ENCODE results near the gene MOK.

The MOK gene

DNA sequence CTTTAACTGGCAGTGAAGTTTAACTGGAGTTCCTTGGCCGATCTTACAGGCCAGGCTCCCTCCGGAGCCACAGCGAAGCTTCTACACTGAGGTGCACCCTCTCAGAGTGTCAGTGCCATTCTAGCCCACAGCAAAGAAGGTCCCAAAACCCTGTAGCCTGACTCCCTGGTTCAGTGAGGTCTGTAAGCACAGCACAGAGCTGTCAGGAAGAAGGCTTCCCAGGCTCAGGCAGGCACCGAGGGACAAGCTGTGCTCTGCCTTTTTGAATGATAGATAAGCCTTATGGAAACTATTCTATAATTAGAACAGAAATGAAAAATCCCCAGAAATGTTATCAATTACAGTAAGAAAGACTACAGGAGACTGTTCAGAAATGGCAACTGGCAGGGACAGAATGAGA lies 40.2 kb downstream of the MOK start:
- no peaks in the 10 kb centered on the region for H3K36me3 ChIP-seq
- H3K27ac ChIP-seq: no peak overlapping the region
- no peaks in the 10 kb centered on the region for H3K9me3 ChIP-seq
- TF ChIP-seq, protein P1, sequence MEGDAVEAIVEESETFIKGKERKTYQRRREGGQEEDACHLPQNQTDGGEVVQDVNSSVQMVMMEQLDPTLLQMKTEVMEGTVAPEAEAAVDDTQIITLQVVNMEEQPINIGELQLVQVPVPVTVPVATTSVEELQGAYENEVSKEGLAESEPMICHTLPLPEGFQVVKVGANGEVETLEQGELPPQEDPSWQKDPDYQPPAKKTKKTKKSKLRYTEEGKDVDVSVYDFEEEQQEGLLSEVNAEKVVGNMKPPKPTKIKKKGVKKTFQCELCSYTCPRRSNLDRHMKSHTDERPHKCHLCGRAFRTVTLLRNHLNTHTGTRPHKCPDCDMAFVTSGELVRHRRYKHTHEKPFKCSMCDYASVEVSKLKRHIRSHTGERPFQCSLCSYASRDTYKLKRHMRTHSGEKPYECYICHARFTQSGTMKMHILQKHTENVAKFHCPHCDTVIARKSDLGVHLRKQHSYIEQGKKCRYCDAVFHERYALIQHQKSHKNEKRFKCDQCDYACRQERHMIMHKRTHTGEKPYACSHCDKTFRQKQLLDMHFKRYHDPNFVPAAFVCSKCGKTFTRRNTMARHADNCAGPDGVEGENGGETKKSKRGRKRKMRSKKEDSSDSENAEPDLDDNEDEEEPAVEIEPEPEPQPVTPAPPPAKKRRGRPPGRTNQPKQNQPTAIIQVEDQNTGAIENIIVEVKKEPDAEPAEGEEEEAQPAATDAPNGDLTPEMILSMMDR (IDR thresholded peaks at IDR 0.05): no peak
- no peak overlapping the region for H3K4me3 ChIP-seq (ENCODE audit: low read depth in 1 of 2, low read length in 1 of 2)
- H3K4me1 ChIP-seq (ENCODE audit: control insufficient read depth in 1 of 2, insufficient read depth in 1 of 2, low read depth in 1 of 2, low read length in 1 of 2): no peaks in the 10 kb centered on the region
- no peaks in the 10 kb centered on the region for H3K27me3 ChIP-seq

DNA sequence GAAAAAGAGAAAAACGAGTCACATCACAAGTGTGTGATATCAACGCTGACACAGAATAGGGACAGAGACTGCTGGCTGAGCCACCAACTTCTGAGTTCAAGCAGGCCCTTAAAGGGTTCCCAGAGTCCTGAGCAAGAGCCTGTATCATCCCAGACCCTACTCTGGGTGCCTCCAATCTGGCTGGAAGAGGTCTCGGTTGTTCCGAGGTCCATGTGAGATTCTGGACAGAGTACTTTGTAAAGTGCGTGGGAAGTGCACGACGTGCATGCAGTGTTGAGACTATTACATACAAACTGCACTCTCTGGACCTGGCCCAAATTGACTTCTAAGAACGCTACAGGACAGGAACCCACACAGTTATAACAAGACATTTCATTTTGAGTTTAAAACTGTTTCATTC lies 40.6 kb downstream of the MOK start:
- H3K4me1 ChIP-seq (ENCODE audit: control insufficient read depth in 1 of 2, insufficient read depth in 1 of 2, low read depth in 1 of 2, low read length in 1 of 2): no peaks in the 10 kb centered on the region
- TF ChIP-seq, protein P1 (IDR thresholded peaks at IDR 0.05): no peak
- H3K9me3 ChIP-seq: no peaks in the 10 kb centered on the region
- no peak overlapping the region for H3K27ac ChIP-seq
- H3K36me3 ChIP-seq: no peaks in the 10 kb centered on the region
- no peak overlapping the region for H3K4me3 ChIP-seq (ENCODE audit: low read depth in 1 of 2, low read length in 1 of 2)
- H3K27me3 ChIP-seq: no peaks in the 10 kb centered on the region

DNA sequence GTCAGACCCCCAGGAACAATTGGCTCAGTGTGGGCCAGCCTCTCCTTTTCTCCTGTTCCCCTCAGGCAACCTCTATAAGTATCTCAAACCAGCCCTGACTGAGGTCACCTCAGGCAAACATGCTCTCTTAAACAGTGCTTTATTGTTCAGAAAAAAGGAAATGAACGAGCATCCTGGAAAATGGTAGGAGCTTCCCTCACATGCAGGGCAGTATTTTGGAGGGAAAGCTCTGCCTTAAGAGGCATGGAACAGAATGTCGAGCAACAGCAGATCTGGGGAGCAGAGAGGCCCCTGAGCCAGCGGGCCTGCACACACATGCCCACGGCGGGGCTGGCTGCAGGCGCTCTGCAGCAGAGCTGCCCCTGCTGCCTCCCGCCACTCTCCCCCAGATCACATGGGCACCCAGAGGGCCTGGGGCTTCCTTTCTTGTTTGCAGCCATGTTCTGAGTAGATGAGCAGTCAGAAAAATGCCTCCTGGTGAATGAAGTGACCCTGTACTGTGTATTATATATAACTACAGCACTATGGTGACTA lies 42.0 kb downstream of the MOK start:
- TF ChIP-seq, protein P1 (IDR thresholded peaks at IDR 0.05): no peak
- Histone ChIP-seq H3K9me3 (no peaks in the 10 kb centered on the region), H3K4me3 (ENCODE audit: low read depth in 1 of 2, low read length in 1 of 2) (no peak overlapping the region), H3K27me3 (no peaks in the 10 kb centered on the region), H3K36me3 (no peaks in the 10 kb centered on the region), H3K27ac (no peak overlapping the region), H3K4me1 (ENCODE audit: control insufficient read depth in 1 of 2, insufficient read depth in 1 of 2, low read depth in 1 of 2, low read length in 1 of 2) (no peaks in the 10 kb centered on the region)

DNA sequence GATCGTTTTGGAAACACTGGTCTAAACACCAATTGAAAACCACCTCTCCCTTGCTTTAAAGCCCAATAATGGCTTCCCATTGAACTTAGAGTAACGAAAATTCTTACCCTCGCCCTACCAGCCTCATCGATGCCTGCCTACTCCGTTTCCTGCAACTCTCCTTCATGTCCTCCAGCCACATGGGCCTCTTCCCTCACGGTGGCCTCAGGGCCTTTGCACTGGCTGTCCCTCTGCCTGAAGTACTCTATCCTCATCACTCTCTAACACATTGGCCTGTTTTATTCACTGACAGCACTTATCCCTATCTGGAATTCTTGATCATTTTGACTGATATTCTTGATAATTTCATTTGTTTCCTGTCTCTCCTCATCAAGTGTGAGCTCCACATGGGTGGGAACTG lies 46.8 kb downstream of the MOK start:
- Histone ChIP-seq H3K27me3 (no peaks in the 10 kb centered on the region), H3K9me3 (no peaks in the 10 kb centered on the region), H3K36me3 (no peaks in the 10 kb centered on the region), H3K4me1 (ENCODE audit: control insufficient read depth in 1 of 2, insufficient read depth in 1 of 2, low read depth in 1 of 2, low read length in 1 of 2) (no peaks in the 10 kb centered on the region), H3K27ac (no peak overlapping the region), H3K4me3 (ENCODE audit: low read depth in 1 of 2, low read length in 1 of 2) (no peak overlapping the region)
- TF ChIP-seq, protein P1 (IDR thresholded peaks at IDR 0.05): no peak

DNA sequence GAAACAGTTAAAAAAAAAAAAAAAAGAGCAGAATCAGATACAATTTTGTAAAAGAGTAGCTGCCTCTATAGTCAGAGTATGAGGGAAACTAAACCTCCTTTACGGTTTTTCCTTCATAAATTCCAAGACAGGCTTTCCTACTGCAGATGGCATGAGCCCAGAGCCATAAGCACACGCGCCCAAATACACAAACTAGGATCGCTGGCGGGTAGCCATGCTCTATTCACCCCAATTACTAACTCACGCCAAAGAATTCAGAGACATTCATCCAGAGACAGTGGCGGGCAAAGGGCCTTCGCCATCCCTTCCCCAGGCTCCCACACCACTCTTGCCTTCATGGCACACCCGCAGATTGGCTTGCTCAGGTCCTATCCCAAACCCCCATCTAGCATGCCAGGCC lies 48.2 kb downstream of the MOK start:
- Histone ChIP-seq H3K4me3 (ENCODE audit: low read depth in 1 of 2, low read length in 1 of 2) (no peak overlapping the region), H3K36me3 (no peaks in the 10 kb centered on the region), H3K27ac (no peak overlapping the region), H3K4me1 (ENCODE audit: control insufficient read depth in 1 of 2, insufficient read depth in 1 of 2, low read depth in 1 of 2, low read length in 1 of 2) (no peaks in the 10 kb centered on the region), H3K27me3 (no peaks in the 10 kb centered on the region), H3K9me3 (no peaks in the 10 kb centered on the region)
- TF ChIP-seq, protein P1 (IDR thresholded peaks at IDR 0.05): no peak
